GM12878 (cell line): ENCODE measurements around the gene TENT5A.

Experiments
- EZH2 ChIP-seq: IDR thresholded peaks from 2 replicates; pipeline ENCODE4 v1.6.1; 2012; ENCODE audit warnings: low read depth, mild to moderate bottlenecking, control low read depth, inconsistent platforms, low read length, borderline replicate concordance; ENCODE audit not compliant: control insufficient read depth
- NFYB ChIP-seq: IDR thresholded peaks from 2 replicates; pipeline ENCODE4 v1.6.1; 2011; ENCODE audit warnings: low read depth, mild to moderate bottlenecking, low read length, improper control_type of control experiment, moderate library complexity; ENCODE audit not compliant: insufficient read depth
- POLR2AphosphoS5 ChIP-seq: IDR thresholded peaks from 2 replicates; pipeline ENCODE4 v1.6.1; 2011; ENCODE audit warnings: mild to moderate bottlenecking, low read length, inconsistent platforms
- TAF1 ChIP-seq: IDR thresholded peaks from 2 replicates; pipeline ENCODE4 v1.6.1; 2011; ENCODE audit warnings: mild to moderate bottlenecking, low read depth, low read length, borderline replicate concordance
- TF ChIP-seq, protein P1 (sequence below), 3 experiments: IDR thresholded peaks in 2 of 3; conservative IDR thresholded peaks in 1 of 3; 2 replicates each; pipeline ENCODE4 v1.5.1; 2011; ENCODE audit warnings: low read depth in 3 of 3, low read length in 3 of 3, mild to moderate bottlenecking in 3 of 3, control low read depth in 2 of 3, moderate library complexity in 2 of 3, inconsistent platforms in 1 of 3, mixed read lengths in 1 of 3; ENCODE audit not compliant: control insufficient read depth in 2 of 3, insufficient read depth in 1 of 3; ENCODE audit errors: extremely low read depth in 1 of 3
- TF ChIP-seq, protein P2 (sequence below): fragments of 450-650 bp; IDR thresholded peaks from 2 replicates; pipeline ENCODE4 v1.6.1; 2018; ENCODE audit warnings: borderline replicate concordance, mild to moderate bottlenecking; ENCODE audit not compliant: partially characterized antibody
- TF ChIP-seq, protein P3 (sequence below): IDR thresholded peaks from 2 replicates; pipeline ENCODE4 v1.6.1; 2012; ENCODE audit warnings: mild to moderate bottlenecking, low read depth, low read length

DNA sequence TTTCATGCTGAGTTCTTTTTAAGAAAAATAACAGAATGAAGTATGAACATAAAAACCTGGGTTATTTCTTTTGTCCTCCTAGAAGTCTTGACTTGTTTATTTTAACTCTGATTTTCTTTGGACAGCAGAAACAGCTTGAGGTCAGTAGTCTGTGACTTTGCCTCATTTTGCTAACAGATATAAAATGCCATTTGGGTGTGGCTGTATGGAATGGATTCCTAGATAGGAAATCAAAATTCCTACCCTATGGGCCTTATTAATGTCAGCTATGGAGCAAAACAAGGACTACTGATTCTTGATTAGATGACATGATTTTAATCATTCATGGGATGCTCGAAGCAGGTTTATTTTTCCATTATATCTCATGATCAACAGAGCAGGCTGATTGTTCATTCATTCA is 46.8 kb upstream of the TENT5A start:
- TF ChIP-seq, protein P1, sequence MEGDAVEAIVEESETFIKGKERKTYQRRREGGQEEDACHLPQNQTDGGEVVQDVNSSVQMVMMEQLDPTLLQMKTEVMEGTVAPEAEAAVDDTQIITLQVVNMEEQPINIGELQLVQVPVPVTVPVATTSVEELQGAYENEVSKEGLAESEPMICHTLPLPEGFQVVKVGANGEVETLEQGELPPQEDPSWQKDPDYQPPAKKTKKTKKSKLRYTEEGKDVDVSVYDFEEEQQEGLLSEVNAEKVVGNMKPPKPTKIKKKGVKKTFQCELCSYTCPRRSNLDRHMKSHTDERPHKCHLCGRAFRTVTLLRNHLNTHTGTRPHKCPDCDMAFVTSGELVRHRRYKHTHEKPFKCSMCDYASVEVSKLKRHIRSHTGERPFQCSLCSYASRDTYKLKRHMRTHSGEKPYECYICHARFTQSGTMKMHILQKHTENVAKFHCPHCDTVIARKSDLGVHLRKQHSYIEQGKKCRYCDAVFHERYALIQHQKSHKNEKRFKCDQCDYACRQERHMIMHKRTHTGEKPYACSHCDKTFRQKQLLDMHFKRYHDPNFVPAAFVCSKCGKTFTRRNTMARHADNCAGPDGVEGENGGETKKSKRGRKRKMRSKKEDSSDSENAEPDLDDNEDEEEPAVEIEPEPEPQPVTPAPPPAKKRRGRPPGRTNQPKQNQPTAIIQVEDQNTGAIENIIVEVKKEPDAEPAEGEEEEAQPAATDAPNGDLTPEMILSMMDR (IDR thresholded peaks at IDR 0.05 in 2 of 3, conservative IDR thresholded peaks at IDR 0.05 in 1 of 3; ENCODE audit: control insufficient read depth in 2 of 3, extremely low read depth in 1 of 3, insufficient read depth in 1 of 3, low read depth in 3 of 3, low read length in 3 of 3): no peak
- TF ChIP-seq POLR2AphosphoS5 (no peak), NFYB (no peak), EZH2 (no peak), TAF1 (no peak)
- TF ChIP-seq, protein P2, sequence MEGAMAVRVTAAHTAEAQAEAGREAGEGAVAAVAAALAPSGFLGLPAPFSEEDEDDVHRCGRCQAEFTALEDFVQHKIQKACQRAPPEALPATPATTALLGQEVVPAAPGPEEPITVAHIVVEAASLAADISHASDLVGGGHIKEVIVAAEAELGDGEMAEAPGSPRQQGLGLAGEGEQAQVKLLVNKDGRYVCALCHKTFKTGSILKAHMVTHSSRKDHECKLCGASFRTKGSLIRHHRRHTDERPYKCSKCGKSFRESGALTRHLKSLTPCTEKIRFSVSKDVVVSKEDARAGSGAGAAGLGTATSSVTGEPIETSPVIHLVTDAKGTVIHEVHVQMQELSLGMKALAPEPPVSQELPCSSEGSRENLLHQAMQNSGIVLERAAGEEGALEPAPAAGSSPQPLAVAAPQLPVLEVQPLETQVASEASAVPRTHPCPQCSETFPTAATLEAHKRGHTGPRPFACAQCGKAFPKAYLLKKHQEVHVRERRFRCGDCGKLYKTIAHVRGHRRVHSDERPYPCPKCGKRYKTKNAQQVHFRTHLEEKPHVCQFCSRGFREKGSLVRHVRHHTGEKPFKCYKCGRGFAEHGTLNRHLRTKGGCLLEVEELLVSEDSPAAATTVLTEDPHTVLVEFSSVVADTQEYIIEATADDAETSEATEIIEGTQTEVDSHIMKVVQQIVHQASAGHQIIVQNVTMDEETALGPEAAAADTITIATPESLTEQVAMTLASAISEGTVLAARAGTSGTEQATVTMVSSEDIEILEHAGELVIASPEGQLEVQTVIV: no peak
- TF ChIP-seq, protein P3, sequence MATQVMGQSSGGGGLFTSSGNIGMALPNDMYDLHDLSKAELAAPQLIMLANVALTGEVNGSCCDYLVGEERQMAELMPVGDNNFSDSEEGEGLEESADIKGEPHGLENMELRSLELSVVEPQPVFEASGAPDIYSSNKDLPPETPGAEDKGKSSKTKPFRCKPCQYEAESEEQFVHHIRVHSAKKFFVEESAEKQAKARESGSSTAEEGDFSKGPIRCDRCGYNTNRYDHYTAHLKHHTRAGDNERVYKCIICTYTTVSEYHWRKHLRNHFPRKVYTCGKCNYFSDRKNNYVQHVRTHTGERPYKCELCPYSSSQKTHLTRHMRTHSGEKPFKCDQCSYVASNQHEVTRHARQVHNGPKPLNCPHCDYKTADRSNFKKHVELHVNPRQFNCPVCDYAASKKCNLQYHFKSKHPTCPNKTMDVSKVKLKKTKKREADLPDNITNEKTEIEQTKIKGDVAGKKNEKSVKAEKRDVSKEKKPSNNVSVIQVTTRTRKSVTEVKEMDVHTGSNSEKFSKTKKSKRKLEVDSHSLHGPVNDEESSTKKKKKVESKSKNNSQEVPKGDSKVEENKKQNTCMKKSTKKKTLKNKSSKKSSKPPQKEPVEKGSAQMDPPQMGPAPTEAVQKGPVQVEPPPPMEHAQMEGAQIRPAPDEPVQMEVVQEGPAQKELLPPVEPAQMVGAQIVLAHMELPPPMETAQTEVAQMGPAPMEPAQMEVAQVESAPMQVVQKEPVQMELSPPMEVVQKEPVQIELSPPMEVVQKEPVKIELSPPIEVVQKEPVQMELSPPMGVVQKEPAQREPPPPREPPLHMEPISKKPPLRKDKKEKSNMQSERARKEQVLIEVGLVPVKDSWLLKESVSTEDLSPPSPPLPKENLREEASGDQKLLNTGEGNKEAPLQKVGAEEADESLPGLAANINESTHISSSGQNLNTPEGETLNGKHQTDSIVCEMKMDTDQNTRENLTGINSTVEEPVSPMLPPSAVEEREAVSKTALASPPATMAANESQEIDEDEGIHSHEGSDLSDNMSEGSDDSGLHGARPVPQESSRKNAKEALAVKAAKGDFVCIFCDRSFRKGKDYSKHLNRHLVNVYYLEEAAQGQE: no peak
